GM12878 (cell line): ENCODE measurements around the gene C10orf90.

Experiments
- CBFB ChIP-seq: IDR thresholded peaks from 2 replicates; pipeline ENCODE4 v1.6.1; 2016; ENCODE audit warnings: antibody characterized with exemption, low read depth
- CTCF ChIP-seq, 3 experiments: IDR thresholded peaks in 2 of 3; conservative IDR thresholded peaks in 1 of 3; 2 replicates each; pipeline ENCODE4 v1.5.1; 2011; ENCODE audit warnings: low read depth in 3 of 3, low read length in 3 of 3, mild to moderate bottlenecking in 3 of 3, control low read depth in 2 of 3, moderate library complexity in 2 of 3, inconsistent platforms in 1 of 3, mixed read lengths in 1 of 3; ENCODE audit not compliant: control insufficient read depth in 2 of 3, insufficient read depth in 1 of 3; ENCODE audit errors: extremely low read depth in 1 of 3
- EP300 ChIP-seq, 2 experiments: fragments of 150-350 bp in 1 of 2; IDR thresholded peaks; 2 replicates each; pipeline ENCODE4 v1.6.1; 2011 to 2012; ENCODE audit warnings: low read depth in 2 of 2, low read length in 2 of 2, borderline replicate concordance in 1 of 2, improper control_type of control experiment in 1 of 2, inconsistent platforms in 1 of 2; ENCODE audit not compliant: control insufficient read depth in 1 of 2
- IKZF1 ChIP-seq: fragments of 450-650 bp; conservative IDR thresholded peaks from 2 replicates; pipeline ENCODE4 v1.6.1; 2017; ENCODE audit warnings: antibody characterized with exemption, mild to moderate bottlenecking
- MEF2A ChIP-seq: IDR thresholded peaks from 2 replicates; pipeline ENCODE4 v1.6.1; 2011; ENCODE audit warnings: low read depth, mild to moderate bottlenecking, low read length, moderate library complexity; ENCODE audit not compliant: insufficient read depth
- POLR2AphosphoS5 ChIP-seq: IDR thresholded peaks from 2 replicates; pipeline ENCODE4 v1.6.1; 2011; ENCODE audit warnings: mild to moderate bottlenecking, low read length, inconsistent platforms
- REST ChIP-seq: IDR thresholded peaks from 2 replicates; pipeline ENCODE4 v1.6.1; 2012; ENCODE audit warnings: mild to moderate bottlenecking, low read depth, low read length
- RFX5 ChIP-seq: IDR thresholded peaks from 2 replicates; pipeline ENCODE4 v1.6.1; 2011; ENCODE audit warnings: low read depth, low read length, improper control_type of control experiment
- SIN3A ChIP-seq: IDR thresholded peaks from 2 replicates; pipeline ENCODE4 v1.6.1; 2012; ENCODE audit warnings: low read depth, low read length, improper control_type of control experiment
- SP1 ChIP-seq: IDR thresholded peaks from one replicate; pipeline ENCODE4 v1.6.1; 2011; ENCODE audit warnings: low read depth, low read length
- TF ChIP-seq, protein P1 (sequence below): fragments of 450-650 bp; IDR thresholded peaks from 2 replicates; pipeline ENCODE4 v1.6.1; 2016; ENCODE audit warnings: mild to moderate bottlenecking, moderate library complexity, borderline replicate concordance
- TF ChIP-seq, protein P2 (sequence below): IDR thresholded peaks from 2 replicates; pipeline ENCODE4 v1.6.1; 2012; ENCODE audit warnings: low read depth, low read length, improper control_type of control experiment
- TF ChIP-seq, protein P3 (sequence below): fragments of 450-650 bp; IDR thresholded peaks from 2 replicates; pipeline ENCODE4 v1.6.1; 2017; ENCODE audit warnings: mild to moderate bottlenecking

GRCh38 chr10:126713594-126713993, 43.1 kb upstream of the C10orf90 start:
- TF ChIP-seq, protein P1, sequence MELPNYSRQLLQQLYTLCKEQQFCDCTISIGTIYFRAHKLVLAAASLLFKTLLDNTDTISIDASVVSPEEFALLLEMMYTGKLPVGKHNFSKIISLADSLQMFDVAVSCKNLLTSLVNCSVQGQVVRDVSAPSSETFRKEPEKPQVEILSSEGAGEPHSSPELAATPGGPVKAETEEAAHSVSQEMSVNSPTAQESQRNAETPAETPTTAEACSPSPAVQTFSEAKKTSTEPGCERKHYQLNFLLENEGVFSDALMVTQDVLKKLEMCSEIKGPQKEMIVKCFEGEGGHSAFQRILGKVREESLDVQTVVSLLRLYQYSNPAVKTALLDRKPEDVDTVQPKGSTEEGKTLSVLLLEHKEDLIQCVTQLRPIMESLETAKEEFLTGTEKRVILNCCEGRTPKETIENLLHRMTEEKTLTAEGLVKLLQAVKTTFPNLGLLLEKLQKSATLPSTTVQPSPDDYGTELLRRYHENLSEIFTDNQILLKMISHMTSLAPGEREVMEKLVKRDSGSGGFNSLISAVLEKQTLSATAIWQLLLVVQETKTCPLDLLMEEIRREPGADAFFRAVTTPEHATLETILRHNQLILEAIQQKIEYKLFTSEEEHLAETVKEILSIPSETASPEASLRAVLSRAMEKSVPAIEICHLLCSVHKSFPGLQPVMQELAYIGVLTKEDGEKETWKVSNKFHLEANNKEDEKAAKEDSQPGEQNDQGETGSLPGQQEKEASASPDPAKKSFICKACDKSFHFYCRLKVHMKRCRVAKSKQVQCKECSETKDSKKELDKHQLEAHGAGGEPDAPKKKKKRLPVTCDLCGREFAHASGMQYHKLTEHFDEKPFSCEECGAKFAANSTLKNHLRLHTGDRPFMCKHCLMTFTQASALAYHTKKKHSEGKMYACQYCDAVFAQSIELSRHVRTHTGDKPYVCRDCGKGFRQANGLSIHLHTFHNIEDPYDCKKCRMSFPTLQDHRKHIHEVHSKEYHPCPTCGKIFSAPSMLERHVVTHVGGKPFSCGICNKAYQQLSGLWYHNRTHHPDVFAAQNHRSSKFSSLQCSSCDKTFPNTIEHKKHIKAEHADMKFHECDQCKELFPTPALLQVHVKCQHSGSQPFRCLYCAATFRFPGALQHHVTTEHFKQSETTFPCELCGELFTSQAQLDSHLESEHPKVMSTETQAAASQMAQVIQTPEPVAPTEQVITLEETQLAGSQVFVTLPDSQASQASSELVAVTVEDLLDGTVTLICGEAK = no peak
- no peak for TF ChIP-seq POLR2AphosphoS5
- no peak for TF ChIP-seq RFX5
- no peak for TF ChIP-seq CTCF (IDR thresholded peaks at IDR 0.05 in 2 of 3, conservative IDR thresholded peaks at IDR 0.05 in 1 of 3; ENCODE audit: control insufficient read depth in 2 of 3, extremely low read depth in 1 of 3, insufficient read depth in 1 of 3, low read depth in 3 of 3, low read length in 3 of 3)
- TF ChIP-seq REST = no peak
- TF ChIP-seq, protein P2, sequence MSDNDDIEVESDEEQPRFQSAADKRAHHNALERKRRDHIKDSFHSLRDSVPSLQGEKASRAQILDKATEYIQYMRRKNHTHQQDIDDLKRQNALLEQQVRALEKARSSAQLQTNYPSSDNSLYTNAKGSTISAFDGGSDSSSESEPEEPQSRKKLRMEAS = no peak
- TF ChIP-seq IKZF1 = no peak
- TF ChIP-seq, protein P3, sequence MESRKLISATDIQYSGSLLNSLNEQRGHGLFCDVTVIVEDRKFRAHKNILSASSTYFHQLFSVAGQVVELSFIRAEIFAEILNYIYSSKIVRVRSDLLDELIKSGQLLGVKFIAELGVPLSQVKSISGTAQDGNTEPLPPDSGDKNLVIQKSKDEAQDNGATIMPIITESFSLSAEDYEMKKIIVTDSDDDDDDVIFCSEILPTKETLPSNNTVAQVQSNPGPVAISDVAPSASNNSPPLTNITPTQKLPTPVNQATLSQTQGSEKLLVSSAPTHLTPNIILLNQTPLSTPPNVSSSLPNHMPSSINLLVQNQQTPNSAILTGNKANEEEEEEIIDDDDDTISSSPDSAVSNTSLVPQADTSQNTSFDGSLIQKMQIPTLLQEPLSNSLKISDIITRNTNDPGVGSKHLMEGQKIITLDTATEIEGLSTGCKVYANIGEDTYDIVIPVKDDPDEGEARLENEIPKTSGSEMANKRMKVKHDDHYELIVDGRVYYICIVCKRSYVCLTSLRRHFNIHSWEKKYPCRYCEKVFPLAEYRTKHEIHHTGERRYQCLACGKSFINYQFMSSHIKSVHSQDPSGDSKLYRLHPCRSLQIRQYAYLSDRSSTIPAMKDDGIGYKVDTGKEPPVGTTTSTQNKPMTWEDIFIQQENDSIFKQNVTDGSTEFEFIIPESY = no peak
- TF ChIP-seq CBFB = no peak
- no peak for TF ChIP-seq SIN3A
- TF ChIP-seq MEF2A = no peak
- no peak for TF ChIP-seq EP300 (IDR thresholded peaks at IDR 0.05; ENCODE audit: borderline replicate concordance in 1 of 2, control insufficient read depth in 1 of 2, low read depth in 2 of 2, low read length in 2 of 2)
- no peak for TF ChIP-seq SP1
